Activated CD4-positive, alpha-beta T cell treated with anti-CD3 and anti-CD28 coated beads for 36 hours (primary cell): ENCODE measurements around the gene STARD5. TPM values are rescaled to one million over a fixed set of nuclear protein-coding genes. Genes with fewer than 3 reads are reported as not detected.

Experiments
- total RNA-seq, 2 experiments: library from RNA; stranded (reverse); gene quantifications; one replicate each; pipeline ENCODE4 v1.2.3, GENCODE V29; 2021

STARD5 gene
- total RNA-seq, 2 experiments from 2014 or later = 8.9 to 9.2 TPM

Other genes with a start within 250 kb of the STARD5 start
- not detected for gene CFAP161, start 189.9 kb downstream of the STARD5 start, total RNA-seq
- 100 to 1,000 TPM; 102 to 117 TPM for gene IL16, start 127.3 kb downstream of the STARD5 start, total RNA-seq
- gene TMC3, start 50.1 kb upstream of the STARD5 start, total RNA-seq = not detected